ENCODE data around the gene PLCG2.

PLCG2 gene

GRCh38 chr16:81987121-81987520 is 208.0 kb downstream of the PLCG2 start:
- TF ChIP-seq TAF1 (IDR thresholded peaks at IDR 0.05; ENCODE audit: borderline replicate concordance, insufficient read depth, low read length) (no peak), REST (IDR thresholded peaks at IDR 0.05; ENCODE audit: insufficient read depth in 1 of 2, low read depth in 2 of 2, low read length in 2 of 2) (no peak), POLR2AphosphoS5 (IDR thresholded peaks at IDR 0.05; ENCODE audit: low read depth, low read length) (no peak), SIN3A (IDR thresholded peaks at IDR 0.05; ENCODE audit: borderline replicate concordance, insufficient read depth, low read length) (no peak), FOXP2 (optimal IDR thresholded peaks at IDR 0.05; ENCODE audit: borderline replicate concordance, extremely low read depth, extremely low read length, insufficient read depth) (no peak)

GRCh38 chr16:81987706-81988105 is 208.6 kb downstream of the PLCG2 start:
- TF ChIP-seq POLR2AphosphoS5 (IDR thresholded peaks at IDR 0.05; ENCODE audit: low read depth, low read length) (no peak), REST (IDR thresholded peaks at IDR 0.05; ENCODE audit: insufficient read depth in 1 of 2, low read depth in 2 of 2, low read length in 2 of 2) (no peak)

- TF ChIP-seq POLR2AphosphoS5 (IDR thresholded peaks at IDR 0.05; ENCODE audit: low read depth, low read length) (no peak), TAF1 (IDR thresholded peaks at IDR 0.05; ENCODE audit: borderline replicate concordance, insufficient read depth, low read length) (no peak), REST (IDR thresholded peaks at IDR 0.05; ENCODE audit: insufficient read depth in 1 of 2, low read depth in 2 of 2, low read length in 2 of 2) (no peak), FOXP2 (optimal IDR thresholded peaks at IDR 0.05; ENCODE audit: borderline replicate concordance, extremely low read depth, extremely low read length, insufficient read depth) (no peak), SIN3A (IDR thresholded peaks at IDR 0.05; ENCODE audit: borderline replicate concordance, insufficient read depth, low read length) (no peak)
Measured at GRCh38 chr16:81992859-81993258, 213.8 kb downstream of the PLCG2 start.

GRCh38 chr16:81994485-81994884 is 215.4 kb downstream of the PLCG2 start:
- TF ChIP-seq SIN3A (IDR thresholded peaks at IDR 0.05; ENCODE audit: borderline replicate concordance, insufficient read depth, low read length), result no peak
- no peak for TF ChIP-seq REST (IDR thresholded peaks at IDR 0.05; ENCODE audit: insufficient read depth in 1 of 2, low read depth in 2 of 2, low read length in 2 of 2)
- TF ChIP-seq POLR2AphosphoS5 (IDR thresholded peaks at IDR 0.05; ENCODE audit: low read depth, low read length), result no peak
- no peak for TF ChIP-seq TAF1 (IDR thresholded peaks at IDR 0.05; ENCODE audit: borderline replicate concordance, insufficient read depth, low read length)
- no peak for TF ChIP-seq FOXP2 (optimal IDR thresholded peaks at IDR 0.05; ENCODE audit: borderline replicate concordance, extremely low read depth, extremely low read length, insufficient read depth)

GRCh38 chr16:81995651-81996050 is 216.6 kb downstream of the PLCG2 start:
- TF ChIP-seq POLR2AphosphoS5 (IDR thresholded peaks at IDR 0.05; ENCODE audit: low read depth, low read length), result no peak
- TF ChIP-seq TAF1 (IDR thresholded peaks at IDR 0.05; ENCODE audit: borderline replicate concordance, insufficient read depth, low read length), result no peak
- no peak for TF ChIP-seq FOXP2 (optimal IDR thresholded peaks at IDR 0.05; ENCODE audit: borderline replicate concordance, extremely low read depth, extremely low read length, insufficient read depth)
- TF ChIP-seq SIN3A (IDR thresholded peaks at IDR 0.05; ENCODE audit: borderline replicate concordance, insufficient read depth, low read length), result no peak
- TF ChIP-seq REST (IDR thresholded peaks at IDR 0.05; ENCODE audit: insufficient read depth in 1 of 2, low read depth in 2 of 2, low read length in 2 of 2), result no peak

Data from PFSK-1 (cell line).